Astrocyte of the hippocampus (primary cell): ENCODE results near the gene ANO7.

Experiments
- DNase-seq: peaks from one replicate; pipeline ENCODE4 v3.0.0; 2011; ENCODE audit warnings: low read depth, low spot score

Gene ANO7

GRCh38 chr2:241248897-241249296, 60.4 kb downstream of the ANO7 start:
- peak; percentile 54 for DNase-seq

- DNase-seq: no peak
Measured at GRCh38 chr2:241249654-241250053, 61.2 kb downstream of the ANO7 start.

GRCh38 chr2:241252778-241253475, 64.5 kb downstream of the ANO7 start:
- no peak for DNase-seq

GRCh38 chr2:241254904-241255351, 66.5 kb downstream of the ANO7 start:
- no peak for DNase-seq

GRCh38 chr2:241255542-241256167, 67.2 kb downstream of the ANO7 start:
- no peak for DNase-seq

- DNase-seq: no peak
Measured at GRCh38 chr2:241256168-241256545, 67.7 kb downstream of the ANO7 start.

- no peak for DNase-seq
Measured at GRCh38 chr2:241257419-241258032, 69.0 kb downstream of the ANO7 start.

GRCh38 chr2:241258505-241259280, 70.2 kb downstream of the ANO7 start:
- DNase-seq: no peak

- no peak for DNase-seq
Measured at GRCh38 chr2:241260911-241261310, 72.4 kb downstream of the ANO7 start.

- DNase-seq: no peak
Measured at GRCh38 chr2:241261628-241262027, 73.2 kb downstream of the ANO7 start.

GRCh38 chr2:241263061-241263460, 74.6 kb downstream of the ANO7 start:
- DNase-seq: no peak

- DNase-seq: no peak
Measured at GRCh38 chr2:241265506-241265905, 77.0 kb downstream of the ANO7 start.

GRCh38 chr2:241267249-241268067, 79.0 kb downstream of the ANO7 start:
- no peak for DNase-seq

GRCh38 chr2:241268306-241268705, 79.8 kb downstream of the ANO7 start:
- DNase-seq: no peak

GRCh38 chr2:241268716-241269445, 80.4 kb downstream of the ANO7 start:
- peak; percentile 14 for DNase-seq

- no peak for DNase-seq
Measured at GRCh38 chr2:241269707-241270520, 81.4 kb downstream of the ANO7 start.

- no peak for DNase-seq
Measured at GRCh38 chr2:241270531-241270930, 82.1 kb downstream of the ANO7 start.

GRCh38 chr2:241271706-241272302, 83.3 kb downstream of the ANO7 start:
- DNase-seq: peak; percentile 90
